HG02571 (cell line): ENCODE results near the gene MYO1B.

ENCODE experiments used
- ATAC-seq: cut with Tn5 transposase; IDR thresholded peaks from one replicate; pipeline ENCODE4 v1.9.1; 2021; ENCODE audit warnings: mild to moderate bottlenecking, moderate library complexity; ENCODE audit not compliant: unreplicated experiment

MYO1B gene

GRCh38 chr2:191257934-191258333 lies 12.7 kb downstream of the MYO1B start:
- ATAC-seq: no peak

GRCh38 chr2:191258996-191259395 lies 13.8 kb downstream of the MYO1B start:
- ATAC-seq: no peak

DNA sequence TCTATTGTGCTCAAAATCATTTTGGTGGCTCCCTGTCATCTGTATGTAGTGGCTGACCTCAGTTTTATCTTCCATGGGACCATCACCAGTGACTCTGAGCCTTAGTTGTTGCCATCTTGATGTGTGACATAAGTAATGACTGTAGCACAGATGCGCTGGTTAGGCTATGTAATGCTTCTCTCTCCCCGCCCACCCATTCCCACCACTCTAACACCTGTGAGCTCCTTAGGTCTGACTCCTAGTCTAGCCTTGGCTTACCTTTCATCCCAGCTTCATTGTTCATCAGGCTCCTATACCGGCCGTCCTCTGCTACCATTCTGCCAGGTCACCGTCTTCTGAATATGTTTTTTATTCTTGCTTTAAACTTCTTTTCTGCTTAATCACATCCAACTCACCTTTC lies 17.2 kb downstream of the MYO1B start:
- ATAC-seq: no peak

- ATAC-seq: no peak
Measured at GRCh38 chr2:191263050-191263449, 17.8 kb downstream of the MYO1B start.

DNA sequence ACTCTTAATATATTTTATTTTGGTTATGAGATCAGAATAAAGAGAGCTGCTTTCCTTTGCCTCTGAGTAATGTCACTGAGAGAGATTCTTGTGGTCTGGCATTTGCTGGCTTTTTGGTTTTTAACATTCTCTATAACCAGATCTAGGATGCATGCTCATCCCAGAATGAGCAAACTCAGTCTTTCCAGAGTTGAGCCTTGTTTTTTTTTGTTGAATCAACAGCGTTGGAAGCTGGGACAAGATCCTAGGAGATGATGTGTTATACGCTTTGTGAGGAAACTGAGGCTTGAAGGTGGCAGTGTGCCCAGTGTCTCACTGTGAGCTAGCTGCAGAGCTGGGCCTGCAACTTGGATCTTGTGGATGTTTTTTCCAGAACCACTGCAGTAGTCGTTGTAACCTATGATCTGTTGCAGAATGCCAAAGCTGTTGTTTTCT lies 19.5 kb downstream of the MYO1B start:
- ATAC-seq: no peak

DNA sequence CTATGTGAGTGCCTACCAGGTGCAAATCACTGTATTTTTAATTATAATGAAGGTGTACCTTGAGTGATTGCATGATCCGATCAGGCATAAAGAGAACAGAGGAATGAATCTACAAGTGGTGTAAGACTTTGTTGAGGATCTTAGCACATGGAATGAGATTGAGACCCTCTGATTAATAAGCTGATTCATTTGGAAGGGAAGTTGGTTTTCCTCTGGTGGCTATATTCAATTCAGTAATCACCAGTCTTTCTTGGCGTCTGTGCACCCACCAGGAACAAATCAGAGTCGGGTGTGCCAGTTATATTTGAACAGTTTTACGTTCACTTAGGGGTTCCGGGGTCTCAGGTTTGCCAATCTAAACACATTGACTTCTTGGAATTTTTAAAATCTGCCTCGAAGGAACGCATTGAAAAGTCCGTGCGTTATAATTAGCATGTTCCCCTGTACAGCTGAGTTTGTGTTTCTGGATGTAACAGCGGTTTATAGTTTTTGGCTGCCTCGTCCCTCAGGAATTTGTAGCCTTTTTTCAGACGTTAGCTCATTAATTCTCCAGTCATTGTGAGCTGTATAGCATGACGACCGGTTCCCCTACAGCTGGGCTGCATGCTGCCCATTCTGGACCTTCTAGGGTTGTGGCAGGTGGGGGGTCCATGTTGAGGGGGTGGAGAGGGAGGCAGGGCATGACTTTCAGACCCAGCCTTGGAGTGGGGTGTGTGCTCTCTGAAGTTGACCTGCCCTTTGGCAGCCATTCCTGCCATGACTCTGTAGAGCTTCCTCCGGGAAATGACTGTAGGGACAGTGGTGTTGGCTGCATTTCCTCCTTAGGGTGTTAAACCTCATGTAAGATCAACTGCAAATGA lies 20.3 kb downstream of the MYO1B start:
- no peak for ATAC-seq

- no peak for ATAC-seq
Measured at GRCh38 chr2:191266201-191266600, 21.0 kb downstream of the MYO1B start.

- ATAC-seq: no peak
Measured at GRCh38 chr2:191268596-191268995, 23.4 kb downstream of the MYO1B start.

GRCh38 chr2:191270306-191271161 lies 25.3 kb downstream of the MYO1B start:
- no peak for ATAC-seq

DNA sequence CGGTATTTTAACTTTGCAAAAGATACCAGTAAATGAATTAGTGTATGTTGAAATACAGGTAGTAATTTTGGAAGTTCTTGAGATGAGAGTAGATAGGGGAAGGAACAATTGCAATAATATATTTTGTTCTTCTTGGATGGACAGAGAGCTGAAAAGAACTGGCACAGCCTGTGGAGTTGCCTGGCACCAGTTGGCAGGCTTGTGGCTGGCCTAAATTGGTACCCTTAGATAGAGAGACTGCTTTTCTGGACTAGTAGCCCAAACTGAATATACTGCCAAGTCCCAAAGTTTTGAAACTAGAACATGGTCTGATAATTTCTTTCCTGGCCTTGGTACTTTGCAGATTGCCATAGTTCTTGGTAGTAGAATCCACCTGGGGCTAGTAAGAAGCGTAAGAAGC lies 26.9 kb downstream of the MYO1B start:
- ATAC-seq: no peak

DNA sequence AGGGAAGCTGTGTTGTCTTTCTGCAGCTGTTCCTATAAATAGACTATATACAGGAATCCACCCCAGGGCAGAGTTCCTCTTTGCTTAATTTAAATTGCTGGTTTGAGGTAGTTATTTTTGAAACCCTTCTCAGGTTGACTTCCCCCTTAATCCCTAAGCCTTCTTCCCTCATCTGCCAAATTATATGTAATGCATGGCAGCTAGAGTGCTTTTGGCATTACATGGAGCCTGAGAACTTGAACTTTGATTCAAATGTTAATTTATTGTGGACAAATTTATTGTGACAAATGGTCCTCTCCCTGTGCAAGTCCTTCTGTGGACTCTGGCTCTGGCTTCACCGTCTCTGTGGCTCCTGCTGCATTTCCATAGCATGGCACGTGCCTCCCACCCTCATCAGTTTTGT lies 29.2 kb downstream of the MYO1B start:
- no peak for ATAC-seq

DNA sequence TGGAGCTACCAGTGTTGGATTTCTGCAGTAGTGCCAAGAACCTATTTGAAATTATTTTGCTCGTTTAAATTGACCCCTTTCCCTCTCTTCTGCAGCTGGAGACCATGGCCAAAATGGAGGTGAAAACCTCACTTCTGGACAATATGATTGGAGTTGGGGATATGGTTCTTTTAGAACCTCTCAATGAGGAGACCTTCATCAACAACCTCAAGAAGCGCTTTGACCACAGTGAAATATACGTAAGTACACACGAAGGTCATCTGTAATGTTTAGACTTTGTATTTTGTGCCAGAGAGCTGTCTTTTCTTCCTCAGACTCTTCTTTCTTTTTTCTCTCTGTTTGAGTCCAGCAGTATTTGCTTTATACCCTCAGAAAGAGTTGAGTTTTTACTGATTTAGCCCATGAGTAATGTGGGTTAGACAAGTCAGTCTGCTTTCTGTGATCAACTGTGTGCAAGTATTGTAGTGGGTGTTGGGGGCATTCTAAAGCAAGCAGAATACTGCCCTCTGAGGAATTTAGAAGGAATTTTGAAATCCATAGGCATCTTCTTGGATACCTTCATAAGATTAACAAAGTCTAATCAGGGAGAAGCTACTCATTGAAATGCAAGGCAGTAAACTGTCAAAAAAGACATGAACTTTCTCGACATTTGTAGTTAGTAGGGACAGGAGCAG lies 31.7 kb downstream of the MYO1B start:
- no peak for ATAC-seq

DNA sequence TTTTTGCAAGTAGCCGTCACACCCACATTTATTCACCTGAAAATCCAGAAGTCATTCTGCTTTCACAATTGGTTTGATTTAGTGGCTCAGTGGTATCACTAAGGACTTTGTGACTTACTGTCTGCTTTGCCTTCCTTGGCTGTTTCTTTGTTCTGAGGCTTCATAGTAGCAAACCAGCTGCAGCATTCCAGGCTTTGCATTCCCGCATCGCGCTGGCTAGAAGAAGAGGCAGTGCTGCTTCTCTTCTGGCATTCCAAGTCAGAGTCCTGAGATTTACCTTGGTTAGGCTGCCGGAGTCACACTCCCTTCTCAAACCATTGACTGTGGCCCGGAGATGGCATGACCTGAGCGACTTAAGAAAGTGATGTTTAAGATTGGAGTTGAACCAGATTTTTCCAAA lies 35.1 kb downstream of the MYO1B start:
- no peak for ATAC-seq

GRCh38 chr2:191280834-191281756 lies 35.9 kb downstream of the MYO1B start:
- no peak for ATAC-seq

DNA sequence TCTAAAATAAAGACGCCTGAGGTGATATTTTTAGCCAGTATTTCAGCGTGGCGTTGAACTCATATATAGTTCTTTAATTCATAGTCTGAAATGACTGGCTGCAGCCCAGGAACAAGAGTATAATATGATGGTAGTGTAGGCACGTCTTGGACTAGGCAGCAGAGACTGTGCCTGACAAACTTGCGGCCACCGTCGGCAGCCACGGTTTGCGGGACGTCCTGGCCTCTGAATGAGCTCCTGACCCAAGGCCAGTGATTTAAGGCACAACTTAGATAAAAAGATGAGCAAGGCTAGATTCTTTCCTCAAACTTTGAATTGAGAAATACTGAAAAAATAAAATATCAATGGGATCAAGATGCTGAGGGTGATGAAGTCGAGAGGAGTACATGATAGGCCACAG lies 40.0 kb downstream of the MYO1B start:
- no peak for ATAC-seq

GRCh38 chr2:191287820-191288219 lies 42.6 kb downstream of the MYO1B start:
- ATAC-seq: no peak

DNA sequence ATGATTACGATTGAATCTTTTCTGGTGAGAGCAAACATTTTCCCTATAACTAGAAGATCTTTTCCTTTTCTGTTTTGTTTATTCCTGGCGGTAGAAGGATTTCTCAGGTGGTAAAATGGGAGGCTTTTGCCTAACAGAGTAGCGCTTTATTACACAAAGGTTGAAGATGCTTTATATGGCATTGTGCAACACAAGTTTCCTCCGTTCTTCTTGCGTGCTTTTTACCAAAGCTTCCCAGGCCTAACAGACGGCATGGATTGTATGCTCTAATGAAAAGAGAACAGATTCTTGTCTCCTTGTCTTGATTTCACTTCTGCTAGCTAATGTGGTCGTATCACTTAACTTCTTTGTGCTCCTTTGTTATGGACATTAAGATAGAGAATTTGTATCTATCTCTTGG lies 43.8 kb downstream of the MYO1B start:
- no peak for ATAC-seq

- ATAC-seq: no peak
Measured at GRCh38 chr2:191291471-191291870, 46.3 kb downstream of the MYO1B start.

DNA sequence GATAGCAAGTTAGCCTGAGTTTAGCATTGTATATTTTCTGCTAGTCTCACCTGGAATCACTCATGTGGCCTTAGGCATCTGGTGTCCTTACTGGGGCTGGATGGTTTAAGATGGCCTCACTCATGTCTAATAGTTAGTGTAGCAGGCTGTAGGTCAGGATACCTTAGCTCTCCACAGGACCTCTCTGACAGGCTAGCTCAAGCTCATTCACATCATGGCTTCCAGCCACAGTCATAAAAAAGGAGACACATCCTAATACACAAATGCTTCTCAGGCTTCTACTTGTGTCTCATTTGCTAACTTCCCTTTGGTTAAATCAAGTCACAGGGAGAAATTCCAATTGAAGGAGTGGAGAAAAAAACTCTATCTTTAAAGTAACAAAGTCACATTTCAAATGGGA lies 47.7 kb downstream of the MYO1B start:
- no peak for ATAC-seq

GRCh38 chr2:191295088-191295487 lies 49.9 kb downstream of the MYO1B start:
- ATAC-seq: no peak
